Hematopoietic multipotent progenitor cell (in vitro differentiated cells): ENCODE measurements around the gene ITSN2. TPM values are rescaled to one million over a fixed set of nuclear protein-coding genes. Genes with fewer than 3 reads are reported as not detected.
A peak's percentile ranks its signal among the peaks of the same experiment; 100 is the strongest.

Experiments
- DNase-seq, 3 donors: peaks; one replicate each; pipeline ENCODE4 v3.0.0-alpha.2; 2011 to 2015; ENCODE audit warnings: low read depth in 2 of 3, low spot score in 2 of 3
- total RNA-seq: library from RNA; depleted of rRNA; stranded (reverse); fragments of >200 nt; gene quantifications from one replicate; pipeline ENCODE4 v1.2.3, GENCODE V29; 2012

The ITSN2 gene
- total RNA-seq, 1 donor: 63.6 TPM

DNA sequence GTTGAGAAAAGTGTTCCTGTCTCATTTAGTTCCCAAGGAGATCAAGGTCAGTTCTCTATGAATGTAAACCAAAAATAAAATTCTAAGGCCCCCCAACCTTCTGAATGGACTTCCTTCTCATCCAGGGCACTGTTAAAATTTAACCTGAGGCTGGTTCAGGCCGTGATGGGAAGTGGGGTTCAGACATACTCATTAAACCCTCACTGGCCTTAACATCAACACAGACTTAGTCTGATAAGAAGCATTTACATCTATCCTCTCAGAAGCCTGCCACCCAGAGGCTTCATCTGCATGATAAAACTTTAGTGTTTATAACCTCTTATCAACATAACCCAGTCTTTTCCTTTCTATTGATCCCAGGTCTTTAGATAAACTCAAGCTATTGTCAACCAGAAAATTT lies 22.4 kb downstream of the ITSN2 start:
- DNase-seq: peak in 1 of 3 donors; percentile 56

DNA sequence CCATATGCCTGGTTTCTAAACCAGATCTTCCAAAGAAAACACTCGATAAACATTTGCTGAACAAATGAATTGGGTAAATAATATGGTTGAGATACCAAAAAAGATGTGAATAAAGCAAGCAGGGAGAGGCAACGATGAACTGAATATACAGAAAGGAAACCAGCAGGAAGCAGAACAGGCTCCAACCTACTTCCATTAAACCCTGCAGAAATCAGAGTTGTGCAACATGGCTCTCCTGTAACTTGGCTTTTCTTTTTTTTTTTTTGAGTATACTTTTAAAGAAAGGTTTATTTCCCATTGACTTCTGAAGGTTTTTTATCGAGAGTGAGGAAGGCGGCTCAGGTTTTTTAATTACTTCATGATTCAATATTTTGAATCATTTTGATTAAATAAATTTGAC lies 23.5 kb downstream of the ITSN2 start:
- no peak for DNase-seq

DNA sequence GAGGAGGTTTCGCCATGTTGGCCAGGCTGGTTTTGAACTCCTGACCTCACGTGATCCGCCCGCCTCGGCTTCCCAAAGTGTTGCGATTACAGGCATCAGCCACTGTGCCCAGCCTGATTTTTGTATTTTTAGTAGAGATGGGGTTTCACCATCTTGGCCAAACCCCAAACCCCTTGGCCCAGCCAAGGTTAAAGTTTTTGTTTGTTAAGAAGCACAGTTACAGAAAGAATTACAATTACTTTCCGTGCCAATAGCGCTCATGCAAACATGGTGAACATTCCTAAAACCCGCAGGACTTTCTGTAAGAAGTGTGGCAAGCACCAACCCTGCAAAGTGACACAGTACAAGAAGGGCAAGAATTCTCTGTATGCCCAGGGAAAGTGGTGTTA lies 26.1 kb downstream of the ITSN2 start:
- no peak for DNase-seq

DNA sequence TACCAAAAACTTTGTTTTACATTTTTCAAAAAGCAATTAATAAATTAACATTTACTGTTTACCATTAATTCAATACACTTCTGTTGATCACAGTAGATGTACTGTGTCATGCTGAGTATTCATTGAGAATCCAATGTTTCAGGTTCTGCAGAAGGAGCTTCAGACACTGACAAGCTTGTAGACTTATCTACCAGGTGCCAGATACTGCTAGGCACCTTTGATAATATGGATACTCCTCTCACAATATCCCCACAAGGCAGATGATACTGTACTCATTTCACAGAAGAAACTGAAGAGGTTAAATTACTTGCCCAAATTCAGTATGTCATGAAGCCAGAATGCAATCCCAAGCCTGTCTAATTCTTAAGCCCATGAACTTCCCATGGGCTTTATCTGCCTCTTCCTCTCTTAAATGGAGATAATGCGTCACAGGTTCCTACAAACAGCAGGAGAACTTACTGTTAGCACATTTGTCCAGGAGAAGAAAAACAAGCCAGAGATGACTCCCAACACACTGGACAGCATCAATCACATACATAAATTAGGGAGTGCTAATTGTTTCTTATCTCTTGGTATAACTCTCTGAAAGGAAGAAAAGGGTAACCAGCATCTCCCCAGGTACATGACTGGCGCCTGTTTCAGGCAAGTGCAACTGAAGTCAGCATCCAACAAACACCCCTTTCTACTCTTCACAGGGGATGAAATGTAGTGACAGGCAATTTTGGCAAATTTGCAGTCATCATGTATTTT lies 27.4 kb downstream of the ITSN2 start:
- DNase-seq: no peak

DNA sequence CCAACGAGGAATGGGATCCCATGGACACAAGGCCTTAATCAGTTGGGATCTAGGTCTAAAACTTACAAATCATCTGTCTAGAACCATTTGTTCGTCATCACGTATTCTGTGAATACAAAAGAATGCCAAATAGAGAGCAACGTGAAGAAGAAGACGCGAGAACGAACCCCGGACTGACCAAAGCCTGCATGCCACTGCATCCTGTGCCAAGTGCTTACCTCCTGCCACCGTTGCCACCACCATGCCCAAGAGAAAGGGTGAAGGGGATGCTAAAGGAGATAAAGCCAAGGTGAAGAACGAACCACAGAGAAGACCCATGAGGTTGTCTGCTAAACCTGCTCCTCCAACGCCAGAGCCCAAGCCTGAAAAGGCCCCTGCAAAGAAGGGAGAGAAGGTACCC lies 30.2 kb downstream of the ITSN2 start:
- DNase-seq: no peak

DNA sequence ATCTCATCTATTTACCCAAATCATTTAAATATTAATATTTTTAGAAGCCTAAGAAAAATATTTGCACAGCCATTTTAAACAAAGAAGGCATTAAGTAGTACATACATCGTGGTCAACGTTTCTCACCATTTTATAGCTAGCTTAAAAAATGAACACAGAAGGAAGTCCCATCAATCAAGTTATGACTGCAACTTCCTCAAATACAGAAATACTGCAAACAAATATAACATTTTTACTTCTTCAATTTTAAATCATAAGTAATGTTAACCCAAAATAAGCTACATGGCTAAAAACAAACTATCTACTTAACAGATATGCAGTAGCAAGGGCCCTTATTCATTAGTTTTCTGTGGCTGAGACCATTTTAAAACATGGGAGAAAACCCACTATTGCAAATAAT lies 30.6 kb downstream of the ITSN2 start:
- peak in 2 of 3 donors; percentile 73 to 90 for DNase-seq

DNA sequence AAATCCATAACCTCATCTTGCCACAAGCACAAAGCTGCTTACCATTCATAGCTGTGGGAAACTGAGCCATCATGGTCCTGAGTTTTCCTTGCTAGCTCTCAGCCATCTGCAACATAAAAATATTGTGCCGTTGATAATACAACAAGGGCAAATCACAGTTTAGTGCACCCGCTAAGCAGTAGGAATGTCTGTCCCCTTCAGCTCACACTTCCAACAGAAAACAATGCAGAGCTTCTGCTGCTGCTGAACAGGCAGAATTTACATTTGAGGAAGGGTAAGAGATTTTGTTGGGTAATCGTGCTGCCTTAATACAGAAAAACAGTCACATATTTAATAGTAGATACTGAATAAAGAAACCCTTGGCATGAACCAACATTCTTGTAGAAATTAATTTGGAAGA lies 32.3 kb downstream of the ITSN2 start:
- DNase-seq: no peak

DNA sequence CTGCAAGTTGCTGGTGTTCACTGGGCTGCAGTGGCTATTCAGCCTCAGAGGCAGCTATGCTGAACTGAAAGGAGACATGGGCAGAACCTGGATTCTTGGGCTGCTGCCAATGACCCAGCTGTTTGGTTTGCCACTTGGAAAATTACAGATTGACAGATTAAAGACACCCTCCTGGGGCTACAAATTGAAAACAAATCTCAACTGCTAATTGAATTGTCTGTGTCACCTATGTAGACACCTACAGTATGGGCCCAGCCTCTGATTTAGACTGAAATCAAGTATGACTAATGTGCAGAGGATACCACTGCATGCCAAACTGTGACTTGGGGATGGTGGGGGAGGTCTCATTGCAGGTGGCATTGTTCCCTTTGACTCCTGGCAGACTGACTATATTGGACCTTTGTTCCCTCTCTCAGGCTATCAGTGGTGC lies 42.8 kb downstream of the ITSN2 start:
- DNase-seq: no peak

DNA sequence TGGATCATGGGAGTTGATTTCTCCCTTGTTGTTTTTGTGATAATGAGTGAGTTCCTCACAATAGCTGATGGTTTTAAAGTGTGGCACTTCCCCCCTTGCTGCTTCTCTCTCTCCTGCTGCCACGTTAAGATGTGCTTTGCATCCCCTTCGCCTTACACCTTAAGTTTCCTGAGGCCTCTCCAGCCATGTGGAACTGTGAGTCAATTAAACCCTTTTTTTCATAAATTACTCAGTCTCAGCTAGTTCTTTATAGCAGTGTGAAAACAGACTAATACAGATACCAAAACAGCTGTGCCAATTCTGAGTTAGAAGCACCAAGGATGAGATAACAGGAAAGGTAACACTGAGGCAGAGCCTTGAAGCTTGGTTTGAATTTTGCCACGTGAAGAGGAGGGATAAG lies 44.7 kb downstream of the ITSN2 start:
- no peak for DNase-seq

DNA sequence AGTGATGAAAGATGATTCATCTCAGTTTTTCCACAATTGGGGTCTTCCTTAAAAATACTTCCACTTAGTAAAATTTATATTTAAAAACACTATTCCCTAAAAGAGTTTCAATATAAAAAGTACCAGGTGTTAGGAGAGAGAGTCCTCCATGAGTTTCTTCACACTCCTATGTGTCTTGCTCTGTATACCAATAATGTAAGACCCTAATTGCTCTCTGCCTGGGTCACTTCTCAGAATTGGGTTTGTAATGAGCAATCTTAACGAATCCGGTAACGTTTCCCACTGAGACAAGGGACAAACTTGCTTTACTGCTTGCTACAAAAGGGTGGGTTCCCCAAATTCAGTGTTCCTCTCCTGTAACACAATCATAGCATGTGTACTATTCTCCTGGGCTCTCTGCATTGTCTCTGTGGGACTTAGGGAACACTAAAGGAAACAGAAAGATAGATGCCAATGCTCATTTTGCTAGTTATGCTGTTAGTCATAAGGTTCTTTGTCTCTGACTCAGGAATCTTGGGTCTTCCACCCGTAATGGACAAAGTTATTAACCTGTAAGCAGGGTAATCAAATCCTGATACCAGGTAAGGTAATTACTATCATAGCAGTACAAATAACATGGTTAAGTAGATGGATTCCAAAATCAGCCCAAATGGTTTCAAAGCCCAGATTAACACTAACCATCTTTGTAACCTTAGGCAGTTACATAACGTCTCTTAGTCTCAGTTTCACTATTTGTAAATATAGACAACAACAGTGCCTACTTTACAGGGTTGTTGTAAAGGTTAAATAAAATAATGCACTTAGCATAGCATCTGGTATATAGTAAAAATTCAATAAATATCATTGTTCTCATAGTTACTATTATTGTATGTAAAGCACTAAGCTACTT lies 46.3 kb downstream of the ITSN2 start:
- no peak for DNase-seq

DNA sequence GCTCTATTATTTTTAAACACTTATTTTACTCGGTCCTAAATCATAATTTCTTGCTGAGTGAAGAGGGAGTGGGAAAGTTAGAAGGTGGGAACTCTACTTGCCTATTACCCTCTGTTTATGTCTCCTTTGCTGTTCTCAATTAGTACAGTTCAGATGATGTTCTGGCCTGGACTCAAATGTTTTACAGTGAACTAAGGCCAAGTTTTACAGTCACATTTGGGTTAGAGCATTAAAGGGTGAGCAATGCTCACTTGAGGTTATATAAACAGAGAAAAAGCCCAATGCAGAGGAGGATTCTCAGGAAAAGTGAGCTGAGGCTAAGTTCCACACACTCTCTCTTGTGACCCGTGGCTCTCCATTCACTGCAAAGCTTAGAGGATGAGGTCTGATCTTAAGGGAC lies 52.4 kb downstream of the ITSN2 start:
- no peak for DNase-seq

DNA sequence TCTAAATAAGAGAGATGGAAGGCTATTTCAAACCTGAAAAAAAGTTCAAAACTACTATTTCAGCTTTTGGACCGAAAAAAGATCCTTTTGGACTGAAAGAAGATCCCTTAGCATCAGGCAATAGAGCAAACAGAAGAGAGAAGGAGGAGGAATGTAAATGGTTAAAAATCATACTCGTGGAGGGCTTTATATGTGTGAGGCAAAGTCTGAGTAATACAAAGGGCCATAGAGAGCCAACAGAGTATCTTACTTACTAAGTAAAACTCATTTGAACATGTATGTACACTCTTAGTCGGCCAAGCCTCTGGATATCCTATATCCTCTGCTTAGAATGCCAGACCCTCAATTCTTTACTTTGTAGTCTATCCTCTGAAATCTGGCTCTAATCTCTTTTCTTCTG lies 55.7 kb downstream of the ITSN2 start:
- no peak for DNase-seq

DNA sequence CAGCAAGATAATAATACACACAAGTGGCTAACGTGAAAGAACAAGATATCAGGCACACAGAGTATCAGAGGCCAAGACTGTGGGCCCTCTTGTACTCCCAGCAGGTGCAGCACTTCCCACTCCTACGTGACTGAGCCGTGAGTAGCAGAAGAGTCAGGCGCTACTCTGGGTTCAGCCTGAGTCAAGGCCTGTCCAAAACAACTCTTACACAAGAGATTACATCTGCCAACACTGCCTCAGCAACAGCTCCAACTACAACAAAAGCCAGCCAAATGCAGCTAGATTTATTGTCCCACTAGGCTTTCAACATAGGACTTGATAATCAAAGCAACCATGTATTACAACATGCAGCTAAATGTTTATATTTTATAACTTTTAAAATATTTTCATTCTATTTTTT lies 56.2 kb downstream of the ITSN2 start:
- DNase-seq: no peak

DNA sequence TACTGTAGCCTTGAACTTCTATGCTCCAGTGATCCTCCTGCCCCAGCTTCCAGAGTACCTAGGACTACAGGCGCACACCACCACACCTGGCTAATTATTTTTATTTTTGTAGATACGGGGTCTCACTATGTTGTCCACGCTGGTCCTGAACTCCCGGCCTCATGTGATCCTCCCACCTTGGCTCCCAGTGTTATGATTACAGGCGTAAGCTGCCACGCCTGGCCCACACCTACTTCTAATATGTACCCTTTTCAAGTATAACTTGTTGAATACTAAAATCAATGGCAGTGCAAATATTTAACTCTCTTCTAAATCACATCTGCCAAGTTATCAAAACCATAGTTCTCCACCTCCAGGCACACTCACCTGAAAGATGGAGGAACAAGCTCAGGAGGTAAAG lies 58.7 kb downstream of the ITSN2 start:
- no peak for DNase-seq

DNA sequence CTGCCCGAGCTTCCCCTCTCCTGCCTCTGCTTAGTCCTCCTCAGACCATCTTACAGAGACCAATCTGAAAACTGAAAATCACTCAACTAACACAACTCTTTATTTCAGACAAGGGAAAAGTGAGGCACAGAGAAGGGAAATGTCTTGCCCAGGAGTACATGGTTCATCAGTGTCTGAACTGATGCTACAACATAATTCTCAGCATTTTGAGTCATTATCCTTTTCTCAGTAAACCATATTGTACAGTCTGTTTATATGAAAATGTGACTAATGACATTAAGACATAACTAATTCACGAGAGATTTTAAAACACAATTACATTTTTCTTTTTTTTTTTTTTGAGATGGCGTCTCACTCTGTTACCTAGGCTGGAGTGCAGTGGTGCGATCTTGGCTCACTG lies 62.7 kb downstream of the ITSN2 start:
- no peak for DNase-seq

DNA sequence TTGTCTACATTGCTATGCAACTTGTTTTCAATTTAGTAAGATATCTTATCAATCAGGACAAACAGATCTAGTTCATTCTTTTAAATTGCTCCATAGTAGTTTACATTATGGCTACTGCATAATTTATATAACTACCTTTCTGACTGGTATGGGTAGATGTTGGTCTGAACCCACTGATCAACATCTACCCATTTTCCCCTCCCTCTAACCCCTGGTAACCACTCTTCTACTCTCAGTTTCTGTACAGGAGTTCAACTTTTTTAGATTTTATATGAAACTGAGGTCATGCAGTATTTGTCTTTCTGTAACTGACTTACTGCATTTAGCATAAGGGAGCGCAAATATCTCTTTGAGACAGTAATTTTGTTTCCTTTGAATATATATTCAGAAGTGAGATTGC lies 73.2 kb downstream of the ITSN2 start:
- no peak for DNase-seq

DNA sequence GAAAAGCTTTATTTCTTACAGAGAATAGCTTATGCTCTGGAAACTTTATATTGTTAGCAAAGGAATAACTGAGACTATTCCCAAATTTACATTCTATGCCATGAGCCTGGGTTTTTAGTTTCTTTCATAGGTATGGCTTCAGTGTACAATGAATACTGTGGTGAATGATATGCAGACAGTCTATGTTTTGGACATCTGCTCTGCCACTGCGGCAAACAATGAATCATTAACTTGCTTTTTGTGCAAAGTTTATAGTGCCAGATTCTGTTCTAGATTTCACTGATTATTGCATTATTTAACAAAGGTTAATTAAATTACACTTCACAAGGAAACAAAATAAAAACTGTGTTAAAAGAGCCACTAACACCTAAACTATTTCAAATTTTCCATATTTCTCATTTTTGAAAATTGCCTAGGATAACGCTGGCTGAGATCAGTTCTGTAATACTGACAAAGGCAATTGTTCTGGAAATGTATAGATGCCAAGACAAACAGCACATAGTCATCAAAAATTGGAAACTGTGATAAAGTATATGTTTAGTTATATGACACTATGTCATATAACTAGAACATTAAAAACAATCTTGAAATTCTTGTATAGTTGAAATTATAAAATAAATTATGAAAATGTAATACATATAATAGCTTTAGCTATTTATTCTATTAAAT lies 74.7 kb downstream of the ITSN2 start:
- DNase-seq: no peak

DNA sequence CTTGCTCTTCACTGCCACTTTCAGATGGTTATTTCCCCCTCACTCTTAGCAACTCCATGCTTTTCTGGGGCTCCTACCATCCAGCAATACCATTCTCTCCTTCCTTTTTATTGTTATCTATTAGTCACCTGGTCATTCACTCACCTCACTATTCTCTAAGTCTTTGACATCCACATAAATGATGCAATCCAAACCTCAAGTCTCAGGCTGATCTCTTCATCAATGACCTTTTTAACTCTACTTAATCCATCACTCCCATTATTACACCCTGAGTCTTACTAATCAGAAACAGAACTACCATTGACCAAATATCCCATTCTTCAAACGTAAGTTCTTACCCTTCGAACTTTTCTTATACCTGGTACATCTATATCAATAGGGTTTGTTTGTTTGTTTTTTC lies 79.7 kb downstream of the ITSN2 start:
- no peak for DNase-seq

DNA sequence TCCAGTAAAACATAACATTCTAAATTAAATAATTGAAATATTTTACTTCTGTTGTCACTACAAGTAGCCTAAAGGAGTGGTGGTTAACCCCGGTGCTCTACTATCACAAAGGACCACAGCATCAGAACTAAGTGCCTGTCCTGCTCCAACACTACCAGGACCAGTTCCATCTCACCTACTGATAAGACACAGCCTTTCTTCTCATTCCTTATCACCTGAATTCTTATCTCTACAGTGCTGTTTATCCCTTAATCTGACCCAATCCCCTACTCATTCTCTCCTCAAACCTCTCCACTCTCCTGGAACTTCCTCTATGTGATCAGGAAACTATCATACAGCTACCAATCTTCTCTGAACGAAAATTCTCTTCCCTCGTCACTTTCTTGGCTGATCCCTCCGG lies 80.2 kb downstream of the ITSN2 start:
- DNase-seq: no peak

DNA sequence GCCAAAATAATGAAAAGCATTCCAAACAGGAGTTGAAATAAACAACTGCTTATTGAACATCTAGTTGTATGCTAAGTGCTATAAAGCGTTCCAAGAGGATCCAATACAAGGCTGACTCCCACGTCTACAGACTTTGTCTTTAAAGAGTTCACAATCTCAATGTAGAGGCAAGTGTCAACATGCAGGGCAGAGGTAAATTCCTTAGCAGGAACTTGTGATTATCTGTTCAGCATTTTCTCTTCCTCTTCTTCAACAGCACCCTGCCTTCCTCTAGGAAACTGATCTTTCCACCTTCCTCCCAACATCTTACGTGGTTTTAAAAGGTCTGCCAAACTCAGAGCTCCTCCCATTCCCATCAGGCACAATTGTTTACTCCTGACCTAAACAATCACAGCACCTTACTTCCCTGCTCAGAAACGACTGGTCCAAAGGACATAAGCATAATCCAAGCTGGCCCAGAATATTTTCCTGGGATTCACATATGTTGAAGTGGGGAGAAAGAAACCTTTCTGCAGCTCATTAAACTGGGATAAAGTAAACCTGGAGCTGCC lies 83.9 kb downstream of the ITSN2 start:
- no peak for DNase-seq

DNA sequence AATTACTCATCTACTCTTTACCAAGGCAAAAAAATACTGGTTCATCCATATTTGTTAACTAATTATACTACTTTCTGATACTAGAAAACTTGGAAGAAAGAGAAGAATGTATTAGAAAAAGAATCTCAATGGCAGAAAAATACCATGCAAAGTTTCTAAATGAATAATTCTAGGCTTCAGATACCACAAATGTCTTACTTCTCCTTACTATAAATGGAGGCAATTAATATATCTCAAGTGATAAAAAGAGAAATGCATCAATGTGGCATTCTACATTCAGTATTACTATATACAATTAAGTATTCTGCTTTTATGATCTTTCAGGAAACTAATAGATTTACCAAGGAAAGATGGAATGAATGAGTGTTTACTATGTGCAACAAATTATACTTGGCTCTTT lies 85.5 kb downstream of the ITSN2 start:
- no peak for DNase-seq
